HepG2 (cell line): ENCODE results near the gene KHK. TPM values are rescaled to one million over a fixed set of nuclear protein-coding genes. Genes with fewer than 3 reads are reported as not detected.

ENCODE experiments used
- ATM ChIP-seq: fragments of 450-650 bp; IDR thresholded peaks from 2 replicates; pipeline ENCODE4 v1.7.1; 2017; ENCODE audit warnings: mild to moderate bottlenecking, borderline replicate concordance
- GLI4 ChIP-seq: sonication (generic); formaldehyde crosslinking; IDR thresholded peaks from 2 replicates; pipeline ENCODE4 v1.5.1; 2020; ENCODE audit warnings: missing genetic modification reagents, mild to moderate bottlenecking, moderate library complexity, borderline replicate concordance
- GMEB1 ChIP-seq: sonication (generic); formaldehyde crosslinking; IDR thresholded peaks from 2 replicates; pipeline ENCODE4 v1.5.1; 2020; ENCODE audit warnings: missing genetic modification reagents, mild to moderate bottlenecking, borderline replicate concordance
- GPN1 ChIP-seq: sonication (generic); formaldehyde crosslinking; IDR thresholded peaks from 2 replicates; pipeline ENCODE4 v1.5.1; 2020; ENCODE audit warnings: missing genetic modification reagents, borderline replicate concordance
- HHEX ChIP-seq: IDR thresholded peaks from 2 replicates; pipeline ENCODE4 v1.6.1; 2016; ENCODE audit warnings: control low read depth
- KMT2A ChIP-seq: sonication (generic); formaldehyde crosslinking; IDR thresholded peaks from 2 replicates; pipeline ENCODE4 v1.4.0; 2020; ENCODE audit warnings: missing genetic modification reagents
- ZFP37 ChIP-seq: sonication (generic); formaldehyde crosslinking; IDR thresholded peaks from 2 replicates; pipeline ENCODE4 v1.4.0; 2020; ENCODE audit warnings: missing genetic modification reagents, borderline replicate concordance
- ZNF253 ChIP-seq: sonication (generic); formaldehyde crosslinking; IDR thresholded peaks from 2 replicates; pipeline ENCODE4 v1.8.0; 2022; ENCODE audit warnings: mild to moderate bottlenecking, missing genetic modification reagents, borderline replicate concordance
- ZNF276 ChIP-seq: sonication (generic); formaldehyde crosslinking; IDR thresholded peaks from 2 replicates; pipeline ENCODE4 v1.4.0; 2020; ENCODE audit warnings: mild to moderate bottlenecking, low read depth, missing genetic modification reagents
- ZNF44 ChIP-seq: sonication (generic); formaldehyde crosslinking; IDR thresholded peaks from 2 replicates; pipeline ENCODE4 v1.5.1; 2020; ENCODE audit warnings: mild to moderate bottlenecking, missing genetic modification reagents
- polyA plus RNA-seq, 8 experiments: library from polyadenylated mRNA; depleted of rRNA in 3 of 8; stranded (reverse) in 7 of 8; unstranded in 1 of 8; fragments of >200 nt; fragmentation: Illumina TruSeq in 4 of 8; extraction: Trizol in 4 of 8; gene quantifications; 2 replicates each; pipeline versions ENCODE4 v1.2.1 to v1.2.3, GENCODE V29; 2011 to 2016; ENCODE audit warnings: low read depth in 4 of 8, missing spikeins in 1 of 8, mixed read lengths in 1 of 8; ENCODE audit not compliant: insufficient read depth in 1 of 8
- total RNA-seq, 5 experiments: library from RNA; depleted of rRNA; stranded (reverse); fragments of >200 nt; fragmentation: Illumina TruSeq; extraction: Trizol; gene quantifications; 2 replicates each; pipeline ENCODE4 v1.2.3, GENCODE V29; 2016; ENCODE audit warnings: low read depth in 1 of 5
- TF ChIP-seq, protein P1 (sequence below): sonication (generic); formaldehyde crosslinking; IDR thresholded peaks from 2 replicates; pipeline ENCODE4 v1.4.0; 2020; ENCODE audit warnings: mild to moderate bottlenecking, missing genetic modification reagents, borderline replicate concordance
- TF ChIP-seq, protein P2 (sequence below): sonication (generic); formaldehyde crosslinking; IDR thresholded peaks from 2 replicates; pipeline ENCODE4 v1.4.0; 2020; ENCODE audit warnings: missing genetic modification reagents

The KHK gene
- total and polyA plus RNA-seq, 2 of the 13 experiments (the other 11 are each of a cell fraction or from before 2014, with no cell fraction given): 40.9 to 99.2 TPM

- TF ChIP-seq GMEB1 (CRISPR knock-in tag) (peak; percentile 42; the same call in 1 of the 2 replicates), ZFP37 (CRISPR knock-in tag) (peak; percentile 54; the same call in 1 of the 2 replicates), GLI4 (CRISPR knock-in tag) (peak; percentile 54; the same call in 1 of the 2 replicates), ZNF253 (CRISPR knock-in tag) (no peak), KMT2A (CRISPR knock-in tag) (no peak), HHEX (CRISPR knock-in tag) (no peak), ATM (no peak), ZNF276 (no peak), ZNF44 (CRISPR knock-in tag) (no peak), GPN1 (no peak)
- TF ChIP-seq, protein P1, sequence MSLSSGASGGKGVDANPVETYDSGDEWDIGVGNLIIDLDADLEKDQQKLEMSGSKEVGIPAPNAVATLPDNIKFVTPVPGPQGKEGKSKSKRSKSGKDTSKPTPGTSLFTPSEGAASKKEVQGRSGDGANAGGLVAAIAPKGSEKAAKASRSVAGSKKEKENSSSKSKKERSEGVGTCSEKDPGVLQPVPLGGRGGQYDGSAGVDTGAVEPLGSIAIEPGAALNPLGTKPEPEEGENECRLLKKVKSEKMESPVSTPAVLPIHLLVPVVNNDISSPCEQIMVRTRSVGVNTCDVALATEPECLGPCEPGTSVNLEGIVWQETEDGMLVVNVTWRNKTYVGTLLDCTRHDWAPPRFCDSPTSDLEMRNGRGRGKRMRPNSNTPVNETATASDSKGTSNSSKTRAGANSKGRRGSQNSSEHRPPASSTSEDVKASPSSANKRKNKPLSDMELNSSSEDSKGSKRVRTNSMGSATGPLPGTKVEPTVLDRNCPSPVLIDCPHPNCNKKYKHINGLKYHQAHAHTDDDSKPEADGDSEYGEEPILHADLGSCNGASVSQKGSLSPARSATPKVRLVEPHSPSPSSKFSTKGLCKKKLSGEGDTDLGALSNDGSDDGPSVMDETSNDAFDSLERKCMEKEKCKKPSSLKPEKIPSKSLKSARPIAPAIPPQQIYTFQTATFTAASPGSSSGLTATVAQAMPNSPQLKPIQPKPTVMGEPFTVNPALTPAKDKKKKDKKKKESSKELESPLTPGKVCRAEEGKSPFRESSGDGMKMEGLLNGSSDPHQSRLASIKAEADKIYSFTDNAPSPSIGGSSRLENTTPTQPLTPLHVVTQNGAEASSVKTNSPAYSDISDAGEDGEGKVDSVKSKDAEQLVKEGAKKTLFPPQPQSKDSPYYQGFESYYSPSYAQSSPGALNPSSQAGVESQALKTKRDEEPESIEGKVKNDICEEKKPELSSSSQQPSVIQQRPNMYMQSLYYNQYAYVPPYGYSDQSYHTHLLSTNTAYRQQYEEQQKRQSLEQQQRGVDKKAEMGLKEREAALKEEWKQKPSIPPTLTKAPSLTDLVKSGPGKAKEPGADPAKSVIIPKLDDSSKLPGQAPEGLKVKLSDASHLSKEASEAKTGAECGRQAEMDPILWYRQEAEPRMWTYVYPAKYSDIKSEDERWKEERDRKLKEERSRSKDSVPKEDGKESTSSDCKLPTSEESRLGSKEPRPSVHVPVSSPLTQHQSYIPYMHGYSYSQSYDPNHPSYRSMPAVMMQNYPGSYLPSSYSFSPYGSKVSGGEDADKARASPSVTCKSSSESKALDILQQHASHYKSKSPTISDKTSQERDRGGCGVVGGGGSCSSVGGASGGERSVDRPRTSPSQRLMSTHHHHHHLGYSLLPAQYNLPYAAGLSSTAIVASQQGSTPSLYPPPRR: peak; percentile 59
- TF ChIP-seq, protein P2, sequence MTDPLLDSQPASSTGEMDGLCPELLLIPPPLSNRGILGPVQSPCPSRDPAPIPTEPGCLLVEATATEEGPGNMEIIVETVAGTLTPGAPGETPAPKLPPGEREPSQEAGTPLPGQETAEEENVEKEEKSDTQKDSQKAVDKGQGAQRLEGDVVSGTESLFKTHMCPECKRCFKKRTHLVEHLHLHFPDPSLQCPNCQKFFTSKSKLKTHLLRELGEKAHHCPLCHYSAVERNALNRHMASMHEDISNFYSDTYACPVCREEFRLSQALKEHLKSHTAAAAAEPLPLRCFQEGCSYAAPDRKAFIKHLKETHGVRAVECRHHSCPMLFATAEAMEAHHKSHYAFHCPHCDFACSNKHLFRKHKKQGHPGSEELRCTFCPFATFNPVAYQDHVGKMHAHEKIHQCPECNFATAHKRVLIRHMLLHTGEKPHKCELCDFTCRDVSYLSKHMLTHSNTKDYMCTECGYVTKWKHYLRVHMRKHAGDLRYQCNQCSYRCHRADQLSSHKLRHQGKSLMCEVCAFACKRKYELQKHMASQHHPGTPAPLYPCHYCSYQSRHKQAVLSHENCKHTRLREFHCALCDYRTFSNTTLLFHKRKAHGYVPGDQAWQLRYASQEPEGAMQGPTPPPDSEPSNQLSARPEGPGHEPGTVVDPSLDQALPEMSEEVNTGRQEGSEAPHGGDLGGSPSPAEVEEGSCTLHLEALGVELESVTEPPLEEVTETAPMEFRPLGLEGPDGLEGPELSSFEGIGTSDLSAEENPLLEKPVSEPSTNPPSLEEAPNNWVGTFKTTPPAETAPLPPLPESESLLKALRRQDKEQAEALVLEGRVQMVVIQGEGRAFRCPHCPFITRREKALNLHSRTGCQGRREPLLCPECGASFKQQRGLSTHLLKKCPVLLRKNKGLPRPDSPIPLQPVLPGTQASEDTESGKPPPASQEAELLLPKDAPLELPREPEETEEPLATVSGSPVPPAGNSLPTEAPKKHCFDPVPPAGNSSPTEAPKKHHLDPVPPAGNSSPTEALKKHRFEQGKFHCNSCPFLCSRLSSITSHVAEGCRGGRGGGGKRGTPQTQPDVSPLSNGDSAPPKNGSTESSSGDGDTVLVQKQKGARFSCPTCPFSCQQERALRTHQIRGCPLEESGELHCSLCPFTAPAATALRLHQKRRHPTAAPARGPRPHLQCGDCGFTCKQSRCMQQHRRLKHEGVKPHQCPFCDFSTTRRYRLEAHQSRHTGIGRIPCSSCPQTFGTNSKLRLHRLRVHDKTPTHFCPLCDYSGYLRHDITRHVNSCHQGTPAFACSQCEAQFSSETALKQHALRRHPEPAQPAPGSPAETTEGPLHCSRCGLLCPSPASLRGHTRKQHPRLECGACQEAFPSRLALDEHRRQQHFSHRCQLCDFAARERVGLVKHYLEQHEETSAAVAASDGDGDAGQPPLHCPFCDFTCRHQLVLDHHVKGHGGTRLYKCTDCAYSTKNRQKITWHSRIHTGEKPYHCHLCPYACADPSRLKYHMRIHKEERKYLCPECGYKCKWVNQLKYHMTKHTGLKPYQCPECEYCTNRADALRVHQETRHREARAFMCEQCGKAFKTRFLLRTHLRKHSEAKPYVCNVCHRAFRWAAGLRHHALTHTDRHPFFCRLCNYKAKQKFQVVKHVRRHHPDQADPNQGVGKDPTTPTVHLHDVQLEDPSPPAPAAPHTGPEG: no peak
Measured at GRCh38 chr2:27123302-27124150, 37.0 kb downstream of the KHK start, which contains the start of gene ABHD1 (continued).
